ENCODE measurements around the gene RIPK4.
"Not testable (repeated sequence)": the region's sequence is repeated elsewhere in the genome, so short reads cannot be mapped to it uniquely, and the experiment has no call there.

Gene RIPK4

GRCh38 chr21:41711416-41712007, 55.3 kb downstream of the RIPK4 start:
- no peak for DNase-seq

- DNase-seq: no peak
Observed at GRCh38 chr21:41710823-41711160, 56.1 kb downstream of the RIPK4 start.

- DNase-seq: peak; percentile 5 to 30
Observed at GRCh38 chr21:41709965-41710822, 56.7 kb downstream of the RIPK4 start.

GRCh38 chr21:41709166-41709565, 57.7 kb downstream of the RIPK4 start:
- DNase-seq: no peak

GRCh38 chr21:41707960-41708330, 58.9 kb downstream of the RIPK4 start:
- DNase-seq: no peak

- no peak for DNase-seq
Observed at GRCh38 chr21:41707231-41707959, 59.5 kb downstream of the RIPK4 start.

GRCh38 chr21:41706678-41707077, 60.2 kb downstream of the RIPK4 start:
- no peak for DNase-seq

GRCh38 chr21:41706263-41706639, 60.6 kb downstream of the RIPK4 start:
- DNase-seq: no peak

GRCh38 chr21:41705546-41706262, 61.1 kb downstream of the RIPK4 start:
- DNase-seq: no peak

- no peak for DNase-seq
Observed at GRCh38 chr21:41703857-41704501, 62.9 kb downstream of the RIPK4 start.

GRCh38 chr21:41701749-41702148, 65.1 kb downstream of the RIPK4 start:
- no peak for DNase-seq

GRCh38 chr21:41699311-41699710, 67.5 kb downstream of the RIPK4 start:
- DNase-seq: no peak

GRCh38 chr21:41698071-41698470, 68.8 kb downstream of the RIPK4 start:
- DNase-seq: no peak

GRCh38 chr21:41695513-41695912, 71.3 kb downstream of the RIPK4 start:
- DNase-seq: no peak

GRCh38 chr21:41694042-41694441, 72.8 kb downstream of the RIPK4 start:
- DNase-seq: not testable (repeated sequence)

- no peak for DNase-seq
Observed at GRCh38 chr21:41692185-41692565, 74.7 kb downstream of the RIPK4 start.

- DNase-seq: no peak
Observed at GRCh38 chr21:41691205-41692184, 75.4 kb downstream of the RIPK4 start.

All from NCI-H524 (cell line).